Stimulated activated CD8-positive, alpha-beta memory T cell treated with anti-CD3 and anti-CD28 coated beads, Interleukin-15, amount 100 ng/mL, for 48 hours (primary cell): ENCODE data around the gene WBP4.
A peak's percentile ranks its signal among the peaks of the same experiment; 100 is the strongest.

ENCODE experiments used
- DNase-seq, 2 donors: peaks; one replicate each; pipeline ENCODE4 v3.0.0-alpha.2; 2020; ENCODE audit warnings: low read depth in 2 of 2

WBP4 gene

GRCh38 chr13:41048640-41049039 lies 12.7 kb upstream of the WBP4 start:
- no peak for DNase-seq

- DNase-seq: no peak
These were observed 11.5 kb upstream of the WBP4 start for GRCh38 chr13:41049480-41050440.

- DNase-seq: no peak
These were observed 8.9 kb upstream of the WBP4 start for GRCh38 chr13:41052441-41052840.

- no peak for DNase-seq
These were observed 7.9 kb upstream of the WBP4 start for GRCh38 chr13:41053384-41053826.

- no peak for DNase-seq
These were observed 7.0 kb upstream of the WBP4 start for GRCh38 chr13:41054212-41054877.

GRCh38 chr13:41054919-41055619 lies 6.2 kb upstream of the WBP4 start:
- DNase-seq: no peak

GRCh38 chr13:41056194-41056593 lies 5.1 kb upstream of the WBP4 start:
- DNase-seq: no peak

- no peak for DNase-seq
These were observed 4.2 kb upstream of the WBP4 start for GRCh38 chr13:41056826-41057711.

- DNase-seq: no peak
These were observed 2.8 kb upstream of the WBP4 start for GRCh38 chr13:41058295-41059070.

GRCh38 chr13:41059456-41060081 lies 1.7 kb upstream of the WBP4 start:
- no peak for DNase-seq

GRCh38 chr13:41060082-41060723 lies 1.1 kb upstream of the WBP4 start:
- peak; percentile 77 to 81 for DNase-seq

GRCh38 chr13:41060724-41061074 lies 610 bp upstream of the WBP4 start:
- DNase-seq: peak; percentile 72 to 83

- DNase-seq: no peak
These were observed 867 bp downstream of the WBP4 start for GRCh38 chr13:41061914-41062837.

GRCh38 chr13:41064493-41064892 lies 3.2 kb downstream of the WBP4 start:
- no peak for DNase-seq

- DNase-seq: no peak
These were observed 3.8 kb downstream of the WBP4 start for GRCh38 chr13:41065078-41065477.

- no peak for DNase-seq
These were observed 13.2 kb downstream of the WBP4 start for GRCh38 chr13:41074523-41074922.

GRCh38 chr13:41075034-41075433 lies 13.7 kb downstream of the WBP4 start:
- DNase-seq: no peak

GRCh38 chr13:41075485-41075884 lies 14.2 kb downstream of the WBP4 start:
- no peak for DNase-seq

- DNase-seq: no peak
These were observed 16.2 kb downstream of the WBP4 start for GRCh38 chr13:41077475-41077874.
